Natural killer cell treated with Interleukin-12 subunit alpha and Interleukin-12 subunit beta and Interleukin-15 and Interleukin-18, amount 100 ng/mL, for 72 hours (primary cell): Measurements from ENCODE around the gene HNRNPH2. TPM values are rescaled to one million over a fixed set of nuclear protein-coding genes. Genes with fewer than 3 reads are reported as not detected.

Source experiments
- ATAC-seq, 2 donors: fragments of 150-1000 bp; cut with Tn5 transposase in 1 of 2; sonication (Bioruptor Pico), chemical (Tn5 transposase) in 1 of 2; 2 replicates each; pipeline ENCODE4 v1.10.0; 2021
- DNase-seq: peaks from one replicate; pipeline ENCODE4 v3.0.0; 2022; ENCODE audit warnings: low spot score
- H3K27ac Mint-ChIP-seq, 2 donors: 1 replicate in 1 of 2; 2 replicates in 1 of 2; pipeline ENCODE4 v1.8.0; 2022; ENCODE audit warnings: mixed read lengths in 2 of 2, mild to moderate bottlenecking in 1 of 2, moderate library complexity in 1 of 2
- H3K27me3 Mint-ChIP-seq, 2 donors: 1 replicate in 1 of 2; 2 replicates in 1 of 2; pipeline ENCODE4 v1.8.0; 2022; ENCODE audit warnings: mixed read lengths in 2 of 2
- H3K36me3 Mint-ChIP-seq: one replicate; pipeline ENCODE4 v1.8.0; 2022; ENCODE audit warnings: mixed read lengths
- H3K4me1 Mint-ChIP-seq, 2 donors: 1 replicate in 1 of 2; 2 replicates in 1 of 2; pipeline ENCODE4 v1.8.0; 2022; ENCODE audit warnings: low read depth in 2 of 2, mixed read lengths in 2 of 2, mild to moderate bottlenecking in 1 of 2
- H3K4me3 Mint-ChIP-seq: one replicate; pipeline ENCODE4 v1.8.0; 2022; ENCODE audit warnings: mixed read lengths
- H3K9me3 Mint-ChIP-seq: 2 replicates; pipeline ENCODE4 v1.8.0; 2022; ENCODE audit warnings: mixed read lengths
- total RNA-seq, 2 donors: library from RNA; stranded (reverse); gene quantifications; one replicate each; pipeline ENCODE4 v1.2.3, GENCODE V29; 2022

The HNRNPH2 gene
- total RNA-seq, 2 donors from 2014 or later: 34.0 to 43.8 TPM

DNA sequence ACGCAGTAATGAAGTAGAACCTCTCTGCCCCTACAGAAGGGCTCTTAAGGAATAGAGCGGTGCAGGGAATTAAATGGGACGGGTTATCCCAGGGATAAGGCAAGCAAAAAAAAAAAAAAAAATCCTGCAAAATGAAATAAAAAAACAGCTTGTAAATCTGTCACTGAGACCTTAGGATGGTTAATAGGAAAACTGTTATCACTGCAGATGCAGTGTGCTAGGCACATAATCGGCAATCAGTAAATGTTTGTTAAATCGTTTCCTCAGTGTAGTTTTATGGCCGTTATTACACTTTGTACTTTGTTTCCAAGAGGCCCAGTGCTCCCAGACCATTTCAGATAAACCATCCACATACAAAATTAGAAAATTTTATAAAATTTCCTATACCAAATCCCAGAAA lies 1.0 kb downstream of the HNRNPH2 start:
- Mint-ChIP-seq H3K4me3 (peak overlapping the region; percentile 100), H3K4me1 (peaks cover 22 to 33% of the 10 kb centered on the region in 2 donors), H3K27me3 (peaks cover 0 to 5% of the 10 kb centered on the region in 2 donors), H3K27ac (peak overlapping the region; percentile 90 to 93), H3K36me3 (peaks cover 9% of the 10 kb centered on the region), H3K9me3 (no peaks in the 10 kb centered on the region)
- no peak for DNase-seq
- no peak for ATAC-seq

DNA sequence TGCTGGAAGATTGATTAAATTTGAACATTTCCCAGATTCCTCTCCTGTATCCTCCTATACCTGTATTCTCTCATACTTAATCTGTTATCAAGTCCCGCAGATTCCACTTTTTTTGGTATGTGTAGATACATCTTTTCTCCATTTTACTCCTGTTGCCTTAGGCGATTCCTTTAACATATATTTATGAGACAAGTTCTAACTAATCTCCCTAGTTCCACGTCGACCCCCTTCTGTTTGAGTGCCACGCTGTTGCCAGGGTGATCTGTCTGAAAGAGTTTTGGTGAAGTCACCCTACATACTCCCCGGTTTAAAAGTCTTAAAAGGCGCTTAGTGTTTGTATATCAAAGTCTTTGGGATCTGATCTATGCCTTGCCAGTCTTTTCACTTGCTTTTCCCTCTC lies 2.4 kb downstream of the HNRNPH2 start:
- H3K4me3 Mint-ChIP-seq: peak overlapping the region; percentile 83
- H3K27me3 Mint-ChIP-seq: peaks cover 0 to 5% of the 10 kb centered on the region in 2 donors
- H3K4me1 Mint-ChIP-seq: peaks cover 26 to 39% of the 10 kb centered on the region in 2 donors

DNA sequence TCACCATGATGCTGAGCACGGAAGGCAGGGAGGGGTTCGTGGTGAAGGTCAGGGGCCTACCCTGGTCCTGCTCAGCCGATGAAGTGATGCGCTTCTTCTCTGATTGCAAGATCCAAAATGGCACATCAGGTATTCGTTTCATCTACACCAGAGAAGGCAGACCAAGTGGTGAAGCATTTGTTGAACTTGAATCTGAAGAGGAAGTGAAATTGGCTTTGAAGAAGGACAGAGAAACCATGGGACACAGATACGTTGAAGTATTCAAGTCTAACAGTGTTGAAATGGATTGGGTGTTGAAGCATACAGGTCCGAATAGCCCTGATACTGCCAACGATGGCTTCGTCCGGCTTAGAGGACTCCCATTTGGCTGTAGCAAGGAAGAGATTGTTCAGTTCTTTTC lies 4.0 kb downstream of the HNRNPH2 start:
- H3K27me3 Mint-ChIP-seq: peaks cover 0 to 6% of the 10 kb centered on the region in 2 donors
- no peak overlapping the region for H3K4me3 Mint-ChIP-seq
- DNase-seq (no peak), ATAC-seq (no peak)
- H3K4me1 Mint-ChIP-seq: peaks cover 31 to 39% of the 10 kb centered on the region in 2 donors
- H3K27ac Mint-ChIP-seq: peak overlapping the region in 1 of 2 donors; percentile 68
- no peaks in the 10 kb centered on the region for H3K9me3 Mint-ChIP-seq
- peaks cover 9% of the 10 kb centered on the region for H3K36me3 Mint-ChIP-seq

More for the DNA sequence above, 2.4 kb downstream of the HNRNPH2 start:
- Mint-ChIP-seq H3K27ac (peak overlapping the region; percentile 73 to 90), H3K9me3 (no peaks in the 10 kb centered on the region), H3K36me3 (peaks cover 9% of the 10 kb centered on the region)
- no peak for ATAC-seq
- DNase-seq: no peak

DNA sequence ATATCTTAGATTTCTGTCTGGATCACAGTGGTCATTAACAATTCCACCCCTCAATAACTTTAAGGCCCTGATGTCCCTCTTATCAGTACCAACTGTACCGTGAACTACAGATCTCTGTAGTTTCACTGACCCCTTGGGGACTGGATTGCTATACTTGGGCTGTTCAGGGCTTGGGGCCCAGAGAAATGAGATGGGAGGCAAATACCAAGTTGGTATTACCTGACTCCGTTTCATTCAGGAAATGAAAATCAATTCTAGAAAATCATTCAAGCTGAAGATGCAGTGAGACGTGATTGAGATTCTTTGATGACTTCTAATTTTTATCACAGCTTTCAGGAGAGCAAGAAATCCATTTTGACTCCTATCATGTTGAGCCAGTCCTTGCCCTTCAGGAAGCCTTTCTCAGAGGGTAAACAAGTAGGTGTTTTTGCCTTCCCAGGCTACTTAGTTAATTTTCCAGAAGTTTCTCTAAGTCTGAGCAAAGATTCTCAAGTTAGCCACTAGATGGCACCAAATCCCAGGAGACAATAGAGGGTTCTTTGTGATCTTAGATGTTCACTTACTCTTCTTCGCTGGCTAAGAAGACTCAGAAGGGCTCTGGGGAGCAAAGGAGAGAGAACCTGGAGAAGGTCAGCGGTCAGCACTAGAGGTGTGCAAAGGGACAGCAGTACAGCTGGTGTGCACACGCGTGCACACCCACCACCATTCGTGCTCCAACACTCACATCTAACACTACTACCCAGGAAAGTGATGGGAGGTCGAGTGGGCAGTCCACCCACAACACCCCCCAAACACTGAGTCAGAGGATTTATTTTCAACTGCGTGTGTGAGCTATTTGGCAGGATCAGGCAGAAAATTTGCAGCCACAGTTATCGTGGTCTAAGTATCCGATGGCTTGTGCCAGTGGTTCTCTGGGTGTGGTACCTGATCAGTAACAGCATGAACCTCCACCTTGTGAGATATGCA lies 7.4 kb downstream of the HNRNPH2 start:
- peaks cover 9% of the 10 kb centered on the region for H3K36me3 Mint-ChIP-seq
- H3K4me3 Mint-ChIP-seq: peak overlapping the region; percentile 58
- peaks cover 36 to 53% of the 10 kb centered on the region in 2 donors for H3K4me1 Mint-ChIP-seq
- peak overlapping the region; percentile 79 to 84 for H3K27ac Mint-ChIP-seq
- peaks cover 0 to 12% of the 10 kb centered on the region in 2 donors for H3K27me3 Mint-ChIP-seq
- no peaks in the 10 kb centered on the region for H3K9me3 Mint-ChIP-seq
- DNase-seq (no peak), ATAC-seq (peak; percentile 60 to 61)

DNA sequence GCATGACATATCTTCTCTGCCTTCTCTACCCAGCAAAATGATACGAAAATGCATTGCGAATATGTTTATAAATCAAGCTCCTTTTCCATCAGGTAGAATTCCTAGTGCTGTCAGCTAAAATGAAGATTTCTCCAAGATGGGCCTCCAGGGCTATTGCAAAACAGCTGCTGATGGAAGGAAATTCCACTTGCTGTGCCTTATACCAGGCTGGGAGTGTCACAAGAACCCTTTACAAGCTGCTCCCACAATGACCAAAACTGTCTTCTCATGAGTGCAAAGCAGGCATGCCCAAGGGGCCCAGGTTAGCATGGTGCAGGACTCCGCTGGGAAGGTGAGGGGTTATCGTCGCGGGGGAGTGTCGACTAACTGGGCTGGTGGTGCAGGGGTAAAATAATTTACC lies 8.7 kb downstream of the HNRNPH2 start:
- DNase-seq: no peak
- Mint-ChIP-seq H3K27ac (peak overlapping the region; percentile 97 to 98), H3K36me3 (peaks cover 9% of the 10 kb centered on the region), H3K4me3 (peak overlapping the region; percentile 88), H3K9me3 (no peaks in the 10 kb centered on the region), H3K4me1 (peaks cover 33 to 50% of the 10 kb centered on the region in 2 donors), H3K27me3 (peaks cover 0 to 13% of the 10 kb centered on the region in 2 donors)
- no peak for ATAC-seq

DNA sequence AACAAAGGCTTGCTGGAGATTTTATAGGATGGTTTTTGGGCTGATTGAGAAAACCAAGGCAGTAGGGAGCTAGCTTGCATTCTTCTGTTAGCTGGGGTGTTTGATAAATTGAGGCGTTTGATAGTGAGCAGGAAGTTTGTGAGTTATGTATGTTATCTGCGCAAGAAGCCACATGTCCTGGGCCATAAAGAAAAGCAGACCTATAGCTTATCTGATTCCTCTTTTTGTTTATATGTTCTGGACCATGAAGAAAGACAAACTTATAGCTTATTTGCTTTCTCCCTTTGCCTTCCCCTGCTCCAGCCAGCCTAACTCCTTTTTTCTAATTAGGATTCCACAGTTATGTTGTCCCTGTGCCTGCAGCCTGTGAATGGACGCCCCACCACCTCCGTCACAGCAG lies 9.2 kb downstream of the HNRNPH2 start:
- Mint-ChIP-seq H3K4me1 (peaks cover 33 to 45% of the 10 kb centered on the region in 2 donors), H3K27ac (peak overlapping the region; percentile 97 to 98), H3K4me3 (peak overlapping the region; percentile 88), H3K9me3 (no peaks in the 10 kb centered on the region), H3K27me3 (peaks cover 0 to 13% of the 10 kb centered on the region in 2 donors), H3K36me3 (peaks cover 9% of the 10 kb centered on the region)
- DNase-seq (no peak), ATAC-seq (no peak)

DNA sequence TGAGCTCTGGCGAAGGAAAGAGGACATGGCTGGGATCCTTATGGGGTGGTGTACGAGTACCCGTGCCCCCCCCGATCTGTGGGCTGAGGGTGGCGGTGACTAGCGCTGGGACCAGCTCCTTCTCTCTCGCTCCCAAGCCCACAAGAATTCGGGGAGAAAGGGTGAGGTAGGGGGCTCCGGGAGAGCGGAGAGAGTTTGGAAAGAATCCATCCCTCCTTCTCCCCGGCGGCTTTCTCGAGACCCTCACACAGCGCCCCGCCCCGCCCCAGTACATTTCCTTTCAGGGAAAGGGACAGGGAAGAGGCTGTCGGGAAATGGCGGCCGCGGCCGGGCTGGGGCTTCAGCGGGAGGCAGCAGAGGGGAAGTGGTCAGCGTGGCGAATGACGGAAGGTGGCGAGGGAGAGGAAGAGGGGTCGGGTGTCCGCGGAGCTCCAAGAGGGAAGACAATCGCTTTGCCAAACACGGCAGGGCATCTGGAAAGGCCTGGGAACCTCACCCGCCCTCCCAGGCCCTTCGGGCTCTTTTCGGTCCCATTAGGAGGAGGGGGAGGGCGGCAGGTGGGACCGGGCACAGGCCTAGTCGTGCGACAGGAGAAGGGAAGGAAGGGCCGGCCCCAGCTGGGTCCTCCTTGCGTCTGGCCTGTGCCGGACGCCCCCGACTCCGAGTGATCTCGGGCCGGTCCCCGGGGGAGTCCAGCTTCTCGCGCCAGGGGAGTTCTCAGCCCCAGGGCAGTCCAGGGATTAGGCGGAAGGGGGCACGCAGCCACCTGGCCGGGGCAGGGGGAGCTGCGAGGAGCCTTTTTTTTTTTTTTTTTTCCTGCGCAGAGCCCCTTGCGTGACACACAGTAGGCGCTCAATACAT lies 10.2 kb downstream of the HNRNPH2 start:
- H3K4me1 Mint-ChIP-seq: peaks cover 28 to 35% of the 10 kb centered on the region in 2 donors
- ATAC-seq (peak; percentile 86 to 87), DNase-seq (peak; percentile 80)
- peak overlapping the region; percentile 97 to 98 for H3K27ac Mint-ChIP-seq
- peak overlapping the region; percentile 88 for H3K4me3 Mint-ChIP-seq
- no peaks in the 10 kb centered on the region for H3K9me3 Mint-ChIP-seq
- peaks cover 0 to 13% of the 10 kb centered on the region in 2 donors for H3K27me3 Mint-ChIP-seq
- no peaks in the 10 kb centered on the region for H3K36me3 Mint-ChIP-seq

DNA sequence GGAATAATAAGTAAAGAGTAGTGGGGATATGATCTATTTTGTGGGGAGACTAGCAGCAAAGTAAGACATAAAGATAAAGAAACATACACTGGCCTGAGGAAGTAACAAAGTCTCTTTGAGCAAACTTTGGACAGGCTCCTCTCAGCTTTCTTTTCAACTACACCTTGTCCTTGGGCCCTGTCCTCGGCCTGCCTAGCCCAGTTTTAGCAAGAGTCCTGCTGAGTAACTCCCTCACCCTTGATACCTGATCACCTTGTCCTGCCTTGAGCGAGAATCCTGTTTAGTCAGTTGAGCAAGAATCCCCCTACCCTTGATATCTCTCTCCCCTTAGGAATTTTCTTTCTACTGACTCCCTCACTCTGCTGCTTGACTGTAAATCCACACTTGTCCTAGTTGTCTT lies 11.5 kb downstream of the HNRNPH2 start:
- Mint-ChIP-seq H3K9me3 (no peaks in the 10 kb centered on the region), H3K27me3 (peaks cover 0 to 13% of the 10 kb centered on the region in 2 donors), H3K4me1 (peaks cover 28 to 31% of the 10 kb centered on the region in 2 donors), H3K27ac (peak overlapping the region; percentile 97 to 98), H3K4me3 (peak overlapping the region; percentile 88), H3K36me3 (peaks cover under 1% of the 10 kb centered on the region)
- DNase-seq: no peak
- ATAC-seq: no peak

DNA sequence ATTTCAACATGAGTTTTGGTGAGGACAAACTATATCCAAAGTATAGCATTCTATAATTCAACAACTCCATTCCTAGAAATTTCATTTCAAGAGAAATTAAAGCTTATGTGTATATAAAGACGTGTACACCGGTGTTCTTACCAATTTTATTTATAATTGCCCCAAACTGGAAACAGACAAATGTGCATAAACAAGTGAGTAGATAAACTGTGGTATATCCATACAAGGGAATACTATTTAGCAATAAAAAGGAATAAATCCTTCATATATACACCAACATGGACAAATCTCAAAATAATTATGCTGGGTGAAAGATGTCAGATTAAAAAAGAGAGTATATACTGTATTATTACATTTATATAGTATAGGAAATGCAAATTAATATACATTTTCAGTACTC lies 19.9 kb downstream of the HNRNPH2 start:
- ATAC-seq (no peak), DNase-seq (no peak)
- Mint-ChIP-seq H3K27me3 (peaks cover 0 to 2% of the 10 kb centered on the region in 2 donors), H3K4me1 (peaks cover 13 to 17% of the 10 kb centered on the region in 2 donors), H3K27ac (no peak overlapping the region), H3K4me3 (no peak overlapping the region), H3K9me3 (no peaks in the 10 kb centered on the region), H3K36me3 (peaks cover 18% of the 10 kb centered on the region)

DNA sequence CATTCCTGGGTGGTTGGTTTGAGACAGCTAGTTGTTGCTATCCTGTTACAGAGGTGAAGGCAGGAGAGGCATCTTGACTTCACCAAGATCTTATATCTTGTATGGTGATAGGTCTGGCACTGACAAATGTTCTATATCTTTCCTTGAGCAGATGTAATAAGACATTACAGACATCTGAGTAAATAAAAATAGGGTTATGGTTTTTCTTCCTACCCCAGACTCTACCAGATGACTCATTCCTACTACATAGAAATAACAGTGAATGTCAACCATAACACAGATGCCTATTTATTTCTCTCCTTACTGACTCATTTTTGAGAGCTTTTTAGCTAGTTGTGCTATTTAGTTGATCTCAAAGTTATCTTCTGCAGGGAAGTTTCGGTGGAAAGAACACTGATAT lies 21.9 kb downstream of the HNRNPH2 start:
- ATAC-seq (peak; percentile 50 to 89), DNase-seq (no peak)
- Mint-ChIP-seq H3K27me3 (peaks cover 0 to 2% of the 10 kb centered on the region in 2 donors), H3K4me1 (peaks cover 13 to 14% of the 10 kb centered on the region in 2 donors), H3K27ac (peak overlapping the region; percentile 73 to 76), H3K36me3 (peaks cover 14% of the 10 kb centered on the region), H3K4me3 (peak overlapping the region; percentile 78), H3K9me3 (no peaks in the 10 kb centered on the region)

DNA sequence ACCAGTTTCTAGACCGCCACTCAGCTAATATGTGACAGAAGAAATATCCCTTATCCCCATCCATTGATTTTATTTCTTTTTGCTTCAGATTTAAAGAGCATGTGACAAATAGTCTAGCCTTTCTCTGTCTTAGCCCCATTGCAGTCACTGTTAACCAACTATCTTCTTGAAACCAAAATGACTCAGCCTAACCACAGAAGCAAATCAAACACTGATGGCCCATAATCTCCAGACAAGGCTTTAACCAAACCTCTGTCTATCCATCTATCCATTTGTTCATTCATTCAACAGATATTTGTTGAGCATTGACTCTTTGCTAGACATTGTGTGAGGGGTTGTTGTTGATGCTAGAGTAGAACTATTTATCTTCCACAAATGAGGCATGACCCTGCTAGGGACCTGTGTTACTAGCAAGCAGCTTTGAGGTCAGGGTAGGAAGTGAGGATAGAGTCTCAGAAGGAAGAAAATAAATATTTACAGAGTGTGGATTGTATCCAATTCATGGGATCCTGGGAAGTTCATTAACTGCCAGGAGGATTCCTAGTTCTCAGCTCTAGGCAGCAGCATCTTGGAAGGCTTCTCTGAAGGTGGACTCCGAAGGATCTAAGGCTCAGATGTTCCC lies 22.5 kb downstream of the HNRNPH2 start:
- peaks cover 11 to 12% of the 10 kb centered on the region in 2 donors for H3K4me1 Mint-ChIP-seq
- H3K36me3 Mint-ChIP-seq: peaks cover 10% of the 10 kb centered on the region
- no peaks in the 10 kb centered on the region for H3K27me3 Mint-ChIP-seq
- ATAC-seq: peak; percentile 75 to 93
- no peak for DNase-seq
- H3K9me3 Mint-ChIP-seq: no peaks in the 10 kb centered on the region
- peak overlapping the region; percentile 73 to 76 for H3K27ac Mint-ChIP-seq
- H3K4me3 Mint-ChIP-seq: peak overlapping the region; percentile 78

DNA sequence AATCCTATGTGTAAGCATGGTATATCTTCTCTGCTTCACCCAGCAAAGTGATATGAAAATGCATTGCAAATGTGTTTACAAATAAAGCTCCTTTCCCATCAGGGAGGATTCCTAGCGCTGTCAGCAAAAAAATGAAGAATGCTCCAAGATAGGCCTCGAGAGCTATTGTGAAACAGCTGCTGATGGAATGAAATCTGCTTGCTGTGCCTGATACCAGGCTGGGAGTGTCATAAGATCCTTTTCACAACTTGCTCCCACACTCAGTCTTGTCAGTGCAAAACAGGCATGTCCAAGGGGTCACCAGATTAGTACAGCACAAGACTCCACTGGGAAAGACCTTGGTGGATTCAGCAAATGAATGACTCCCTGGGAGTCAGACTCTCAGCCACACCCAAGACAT lies 34.1 kb downstream of the HNRNPH2 start:
- peaks cover 7% of the 10 kb centered on the region in 2 donors for H3K4me1 Mint-ChIP-seq
- peaks cover 13% of the 10 kb centered on the region for H3K36me3 Mint-ChIP-seq
- no peaks in the 10 kb centered on the region for H3K27me3 Mint-ChIP-seq
- ATAC-seq (no peak), DNase-seq (no peak)
- H3K4me3 Mint-ChIP-seq: no peak overlapping the region
- H3K27ac Mint-ChIP-seq: no peak overlapping the region
- H3K9me3 Mint-ChIP-seq: no peaks in the 10 kb centered on the region

DNA sequence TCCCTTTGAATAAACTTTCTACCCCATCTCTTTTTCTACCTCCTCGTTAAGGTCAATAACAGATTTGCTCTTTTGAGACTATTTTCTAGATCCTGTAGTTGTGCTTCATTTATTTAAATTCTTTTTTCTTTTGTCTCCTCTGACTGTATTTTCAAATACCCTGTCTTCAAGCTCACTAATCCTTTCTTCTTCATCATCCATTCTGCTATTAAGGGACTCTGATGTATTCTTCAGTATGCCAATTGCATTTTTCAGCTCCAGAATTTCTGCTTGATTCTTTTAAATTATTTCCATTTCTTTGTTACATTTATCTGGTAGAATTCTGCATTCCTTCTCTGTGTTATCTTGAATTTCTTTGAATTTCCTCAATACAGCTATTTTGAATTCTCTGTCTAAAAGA lies 41.3 kb downstream of the HNRNPH2 start:
- Mint-ChIP-seq H3K36me3 (peaks cover 7% of the 10 kb centered on the region), H3K27ac (no peak overlapping the region), H3K9me3 (no peaks in the 10 kb centered on the region), H3K27me3 (no peaks in the 10 kb centered on the region), H3K4me3 (no peak overlapping the region), H3K4me1 (no peaks in the 10 kb centered on the region)
- ATAC-seq (no peak), DNase-seq (no peak)
